IMR-90 (cell line): Measurements from ENCODE around the gene LILRB2. TPM values are rescaled to one million over a fixed set of nuclear protein-coding genes. Genes with fewer than 3 reads are reported as not detected.
"Not testable (repeated sequence)": the region's sequence is repeated elsewhere in the genome, so short reads cannot be mapped to it uniquely, and the experiment has no call there.

Experiments
- ATAC-seq: fragments of 200-7000 bp; cut with Tn5 transposase; 2 replicates; pipeline ENCODE4 v1.9.1; 2020; ENCODE audit warnings: low read depth, mild to moderate bottlenecking, moderate library complexity
- BruUV-seq: library from RNA; stranded (reverse); fragments of 400-500 nt; replicated peaks from 2 replicates; lab custom pipeline; 2021; lab: Mats Ljungman, UMichigan
- CTCF ChIA-PET: fragments of 300-600 bp; formaldehyde crosslinking; extraction: SDS; loops from one replicate; lab custom pipeline; 2021; ENCODE audit warnings: antibody characterized with exemption; lab: Yijun Ruan, JAX
- POLR2A ChIA-PET: fragments of 300-600 bp; sonication (Branson Sonifier 250); formaldehyde crosslinking; loops from one replicate; lab custom pipeline; 2022; ENCODE audit warnings: antibody characterized with exemption; ENCODE audit not compliant: unreplicated experiment; lab: Charles Lee
- DNase-seq: peaks from one replicate; pipeline ENCODE4 v3.0.0; 2013
- H2AFZ ChIP-seq: replicated peaks from 2 replicates; pipeline ENCODE3; 2013; ENCODE audit warnings: low read length, mild to moderate bottlenecking; ENCODE audit not compliant: poor library complexity
- H2AK5ac ChIP-seq: 2 replicates; pipeline ENCODE4 v1.6.1; 2013; ENCODE audit warnings: low read depth, low read length, inconsistent platforms
- H2AK9ac ChIP-seq: replicated peaks from 2 replicates; pipeline ENCODE3; 2013; ENCODE audit warnings: mild to moderate bottlenecking, low read depth, low read length, moderate library complexity; ENCODE audit not compliant: poor library complexity
- H2BK120ac ChIP-seq: 2 replicates; pipeline ENCODE4 v1.6.1; 2013; ENCODE audit warnings: low read depth, low read length, inconsistent platforms
- H2BK15ac ChIP-seq: 3 replicates; pipeline ENCODE4 v1.6.1; 2013; ENCODE audit warnings: low read depth, low read length, inconsistent platforms
- H2BK20ac ChIP-seq: 2 replicates; pipeline ENCODE4 v1.6.1; 2013; ENCODE audit warnings: low read depth, mild to moderate bottlenecking, inconsistent platforms, low read length, moderate library complexity
- H2BK5ac ChIP-seq: 2 replicates; pipeline ENCODE4 v1.6.1; 2013; ENCODE audit warnings: mild to moderate bottlenecking, low read depth, low read length, inconsistent platforms; ENCODE audit not compliant: poor library complexity, severe bottlenecking
- H3K14ac ChIP-seq: replicated peaks from 2 replicates; pipeline ENCODE4 v1.6.1; 2013; ENCODE audit warnings: low read depth, low read length, inconsistent platforms
- H3K18ac ChIP-seq: 2 replicates; pipeline ENCODE4 v1.6.1; 2013; ENCODE audit warnings: low read depth, low read length, control low read depth
- H3K23ac ChIP-seq: 2 replicates; pipeline ENCODE4 v1.6.1; 2013; ENCODE audit warnings: low read depth, low read length, inconsistent platforms
- H3K27ac ChIP-seq: 2 replicates; pipeline ENCODE4 v1.5.1; 2013; ENCODE audit warnings: mild to moderate bottlenecking, control low read depth, low read length; ENCODE audit not compliant: insufficient read depth
- H3K27me3 ChIP-seq: 2 replicates; pipeline ENCODE4 v1.6.1; 2013; ENCODE audit warnings: low read length; ENCODE audit not compliant: control insufficient read depth, insufficient read depth
- H3K36me3 ChIP-seq: 2 replicates; pipeline ENCODE4 v1.6.1; 2013; ENCODE audit warnings: low read length, mixed read lengths; ENCODE audit not compliant: control insufficient read depth, insufficient read depth
- H3K4ac ChIP-seq: 2 replicates; pipeline ENCODE4 v1.6.1; 2013; ENCODE audit warnings: low read depth, low read length, inconsistent platforms
- H3K4me1 ChIP-seq: 2 replicates; pipeline ENCODE4 v1.6.1; 2013; ENCODE audit warnings: low read length, mixed read lengths; ENCODE audit not compliant: control insufficient read depth, insufficient read depth
- H3K4me2 ChIP-seq: 2 replicates; pipeline ENCODE4 v1.6.1; 2013; ENCODE audit warnings: low read depth, mild to moderate bottlenecking, control low read depth, low read length, moderate library complexity
- H3K4me3 ChIP-seq: 2 replicates; pipeline ENCODE4 v1.5.1; 2013; ENCODE audit warnings: low read depth, mild to moderate bottlenecking, control low read depth, low read length, moderate library complexity; ENCODE audit not compliant: insufficient read depth
- H3K56ac ChIP-seq: 2 replicates; pipeline ENCODE4 v1.6.1; 2013; ENCODE audit warnings: low read length, inconsistent platforms; ENCODE audit not compliant: insufficient read depth; ENCODE audit errors: extremely low read depth
- H3K79me1 ChIP-seq, 2 experiments: 2 replicates each; pipeline ENCODE4 v1.6.1; 2013; ENCODE audit warnings: low read length in 2 of 2, inconsistent platforms in 1 of 2, low read depth in 1 of 2
- H3K9ac ChIP-seq: 2 replicates; pipeline ENCODE4 v1.6.1; 2013; ENCODE audit warnings: low read depth, low read length, control low read depth
- H3K9me1 ChIP-seq: 2 replicates; pipeline ENCODE4 v1.6.1; 2013; ENCODE audit warnings: low read length, inconsistent platforms; ENCODE audit not compliant: insufficient read depth
- H3K9me3 ChIP-seq: 2 replicates; pipeline ENCODE4 v1.6.1; 2013; ENCODE audit warnings: low read length; ENCODE audit not compliant: control insufficient read depth, insufficient read depth
- H4K20me1 ChIP-seq: 2 replicates; pipeline ENCODE4 v1.6.1; 2013; ENCODE audit warnings: low read length, inconsistent platforms; ENCODE audit not compliant: insufficient read depth
- H4K5ac ChIP-seq: 2 replicates; pipeline ENCODE4 v1.6.1; 2013; ENCODE audit warnings: mild to moderate bottlenecking, low read depth, low read length, control low read depth
- H4K8ac ChIP-seq, 2 experiments: 2 replicates each; pipeline ENCODE4 v1.6.1; 2013; ENCODE audit warnings: low read depth in 2 of 2, low read length in 2 of 2, control low read depth in 1 of 2, inconsistent platforms in 1 of 2
- H4K91ac ChIP-seq: 2 replicates; pipeline ENCODE4 v1.6.1; 2013; ENCODE audit warnings: low read depth, low read length, inconsistent platforms; ENCODE audit not compliant: insufficient read depth
- WGBS, 2 experiments: methylation state at CpG; one replicate each; pipeline versions ENCODE4 v1.1.5 to v1.1.7; 2013; ENCODE audit warnings: missing lambda C conversion rate in 2 of 2; ENCODE audit not compliant: insufficient read length in 1 of 2; ENCODE audit errors: extremely low coverage in 2 of 2; 5-methylcytosine and 5-hydroxymethylcytosine counted together
- dilution Hi-C: fragments of 300-500 bp; cut with HindIII; formaldehyde crosslinking; loops from one replicate; pipeline ENCODE4 v1.14.3; 2018; ENCODE audit warnings: low sequenced_read_pairs; ENCODE audit not compliant: unreplicated experiment
- in situ Hi-C: fragments of 300-500 bp; cut with MboI; formaldehyde crosslinking; loops from 3 replicates; pipeline ENCODE4 v1.14.3; 2019; ENCODE audit warnings: low sequenced_read_pairs, inconsistent platforms, mixed read lengths
- intact Hi-C: fragments of 100-400 bp; cut with micrococcal nuclease; formaldehyde crosslinking; loops from 2 replicates; pipeline ENCODE4 v1.10.0; 2022
- polyA plus RNA-seq, 3 experiments: library from polyadenylated mRNA; depleted of rRNA; stranded (reverse); fragments of >200 nt; gene quantifications; 2 replicates each; pipeline ENCODE4 v1.2.3, GENCODE V29; 2012; ENCODE audit warnings: low replicate concordance in 1 of 3
- total RNA-seq: library from RNA; depleted of rRNA; stranded (reverse); fragments of >200 nt; gene quantifications from 2 replicates; pipeline ENCODE4 v1.2.3, GENCODE V29; 2012

Gene LILRB2
- total and polyA plus RNA-seq, 2 of the 4 experiments (the other 2 are of a cell fraction), result not detected

DNA sequence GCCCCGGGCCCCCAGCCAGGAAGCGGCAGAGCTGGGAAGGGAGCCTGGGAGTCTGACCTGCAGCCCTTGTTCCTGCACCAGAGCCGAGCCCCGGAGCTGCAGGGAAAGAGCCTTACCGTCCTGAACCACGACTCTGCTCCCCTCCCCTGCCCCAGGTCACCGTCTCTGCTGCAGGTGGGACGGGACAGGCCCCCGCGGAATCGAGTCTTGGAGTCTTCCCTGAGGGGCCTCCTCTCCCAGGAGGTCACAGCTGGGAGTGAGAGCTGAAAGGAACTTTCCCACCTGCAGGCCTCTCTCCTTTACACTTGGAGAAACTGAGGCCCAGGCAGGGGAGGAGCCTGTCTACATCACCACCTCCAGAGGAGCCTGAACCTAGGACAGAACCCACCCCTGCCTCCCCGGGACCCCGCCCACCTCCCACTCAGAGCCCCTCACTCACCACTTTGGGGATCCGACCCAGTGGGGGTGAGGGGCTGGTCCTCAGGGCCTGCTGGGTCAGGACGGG is 3.7 kb downstream of the LILRB2 start:
- H2AK9ac ChIP-seq, H2AK5ac ChIP-seq, H2BK120ac ChIP-seq, H3K9me1 ChIP-seq, H2AFZ ChIP-seq, ATAC-seq, dilution Hi-C loops, H3K79me1 ChIP-seq, POLR2A ChIA-PET, H4K20me1 ChIP-seq, H3K27ac ChIP-seq, H3K14ac ChIP-seq, H3K27me3 ChIP-seq, H3K4me2 ChIP-seq, H2BK20ac ChIP-seq, H4K5ac ChIP-seq, H3K56ac ChIP-seq, CTCF ChIA-PET, intact Hi-C loops, H3K4me1 ChIP-seq, H3K18ac ChIP-seq, H2BK15ac ChIP-seq, in situ Hi-C loops, H3K4me3 ChIP-seq, H4K91ac ChIP-seq, H3K9me3 ChIP-seq, H2BK5ac ChIP-seq, H3K23ac ChIP-seq, H3K36me3 ChIP-seq, H4K8ac ChIP-seq, BruUV-seq, H3K9ac ChIP-seq, H3K4ac ChIP-seq, DNase-seq: not testable (repeated sequence)
- WGBS, 2 experiments, result no CpG with 5 or more reads among the region's 15 CpGs
